ENCODE results near the gene GRB10.

DNA sequence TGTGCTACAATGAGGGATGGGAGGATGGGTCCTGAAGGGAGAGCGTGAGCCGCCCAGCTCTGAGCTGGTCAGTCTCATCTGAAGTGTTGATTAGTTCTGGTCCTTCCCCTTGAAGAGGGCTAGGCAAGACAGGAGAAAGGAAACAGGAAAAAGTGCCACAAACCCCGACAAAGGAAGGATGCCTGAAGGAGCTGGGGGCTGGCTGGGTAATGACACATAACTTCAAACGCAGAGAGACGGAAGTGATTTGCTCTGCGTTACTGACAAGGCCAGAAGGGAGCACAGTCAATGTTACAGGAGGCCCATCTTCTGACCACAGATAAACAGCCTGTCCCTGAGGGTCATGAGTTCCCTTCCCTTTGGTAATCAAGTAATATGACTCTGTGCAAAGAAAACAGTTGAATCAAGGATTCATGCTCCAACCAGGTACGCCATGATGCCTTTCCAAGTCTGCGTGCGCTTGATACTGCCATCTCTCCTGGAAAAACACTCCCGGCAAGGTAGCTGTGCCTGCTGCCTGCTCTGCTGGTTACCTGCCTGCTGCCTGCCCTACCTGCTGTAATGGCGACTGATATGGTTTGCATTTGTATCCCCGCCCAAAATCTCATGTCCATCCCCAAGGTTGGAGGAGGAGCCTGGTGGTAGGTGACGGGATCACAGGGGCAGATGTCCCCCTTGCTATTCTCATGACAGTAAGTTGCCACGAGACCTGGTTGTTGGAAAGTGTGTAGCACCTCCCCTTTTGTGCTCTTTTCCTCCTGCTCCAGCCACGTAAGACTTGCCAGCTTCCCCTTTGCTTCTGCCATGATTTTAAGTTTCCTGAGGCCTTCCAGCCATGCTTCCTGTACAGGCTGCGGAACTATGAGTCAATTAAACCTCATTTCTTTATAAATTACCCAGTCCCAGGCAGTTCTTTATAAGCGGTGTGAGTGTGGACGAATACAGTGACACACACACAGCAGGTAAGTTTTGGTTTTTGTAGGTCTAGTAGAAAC is 57.9 kb downstream of the GRB10 start:
- TF ChIP-seq CTCF (IDR thresholded peaks at IDR 0.05; ENCODE audit: borderline replicate concordance, extremely low read depth, low read length, poor library complexity, severe bottlenecking) (no peak), EZH2 (IDR thresholded peaks at IDR 0.05; ENCODE audit: borderline replicate concordance, low read depth, low read length, severe bottlenecking) (no peak)
